ENCODE results near the gene SH3PXD2A. TPM values are rescaled to one million over a fixed set of nuclear protein-coding genes. Genes with fewer than 3 reads are reported as not detected.

Gene SH3PXD2A
- total and polyA plus RNA-seq, 7 donors: 19.0 to 58.2 (median 24.5) TPM

GRCh38 chr10:103736044-103736443 lies 119.3 kb downstream of the SH3PXD2A start:
- H3K36me3 ChIP-seq: no peaks in the 10 kb centered on the region
- H3K27ac ChIP-seq: no peak overlapping the region
- no peak overlapping the region for H3K4me3 ChIP-seq
- intact Hi-C loops (cut with DNase I): loop anchor here (5.0 kb wide), 1 partner anchor 41 kb away; no protein-coding TSS in a partner anchor
- no peak for DNase-seq
- peaks cover 0 to 33% (median 30%) of the 10 kb centered on the region in 4 donors for H3K4me1 ChIP-seq
- no peaks in the 10 kb centered on the region for H3K9me3 ChIP-seq
- H3K27me3 ChIP-seq: no peaks in the 10 kb centered on the region
- TF ChIP-seq CTCF (IDR thresholded peaks at IDR 0.05) (no peak), POLR2AphosphoS5 (IDR thresholded peaks at IDR 0.05) (no peak), POLR2A (IDR thresholded peaks at IDR 0.05) (no peak), EP300 (IDR thresholded peaks at IDR 0.05) (no peak)
- 88 to 94% methylated on average over 8 of the region's 8 CpGs for WGBS, 2 donors

- no peak for DNase-seq
- TF ChIP-seq CTCF (IDR thresholded peaks at IDR 0.05) (no peak), POLR2A (IDR thresholded peaks at IDR 0.05) (no peak), POLR2AphosphoS5 (IDR thresholded peaks at IDR 0.05) (no peak), EP300 (IDR thresholded peaks at IDR 0.05) (no peak)
- intact Hi-C loops (cut with DNase I): loop anchor here (5.0 kb wide), 1 partner anchor 43 kb away; no protein-coding TSS in a partner anchor
- no peaks in the 10 kb centered on the region for H3K9me3 ChIP-seq
- no peaks in the 10 kb centered on the region for H3K36me3 ChIP-seq
- H3K27me3 ChIP-seq: no peaks in the 10 kb centered on the region
- H3K4me3 ChIP-seq: no peak overlapping the region
- 90 to 91% methylated on average over 4 of the region's 4 CpGs for WGBS, 2 donors
- H3K4me1 ChIP-seq: peaks cover 0 to 20% (median 18%) of the 10 kb centered on the region in 4 donors
- H3K27ac ChIP-seq: no peak overlapping the region
These were observed 120.6 kb downstream of the SH3PXD2A start for GRCh38 chr10:103734731-103735130.

GRCh38 chr10:103733045-103733419 lies 122.3 kb downstream of the SH3PXD2A start:
- Histone ChIP-seq H3K4me3 (no peak overlapping the region), H3K27me3 (no peaks in the 10 kb centered on the region), H3K4me1 (peaks cover 0 to 7% (median 3%) of the 10 kb centered on the region in 4 donors), H3K9me3 (no peaks in the 10 kb centered on the region), H3K36me3 (no peaks in the 10 kb centered on the region), H3K27ac (no peak overlapping the region)
- TF ChIP-seq POLR2AphosphoS5 (IDR thresholded peaks at IDR 0.05): no peak
- no peak for TF ChIP-seq EP300 (IDR thresholded peaks at IDR 0.05)
- TF ChIP-seq CTCF (IDR thresholded peaks at IDR 0.05): no peak
- no peak for TF ChIP-seq POLR2A (IDR thresholded peaks at IDR 0.05)
- DNase-seq: no peak
- 70 to 89% methylated on average over 6 of the region's 6 CpGs for WGBS, 2 donors
- intact Hi-C loops (cut with DNase I): no loop called here

- no peak overlapping the region for H3K4me3 ChIP-seq
- no peaks in the 10 kb centered on the region for H3K27me3 ChIP-seq
- H3K4me1 ChIP-seq: peaks cover 0 to 10% (median 7%) of the 10 kb centered on the region in 4 donors
- intact Hi-C loops (cut with DNase I): no loop called here
- DNase-seq: no peak
- no peak overlapping the region for H3K27ac ChIP-seq
- WGBS, 2 donors: 78 to 85% methylated on average over 14 of the region's 14 CpGs
- H3K9me3 ChIP-seq: no peaks in the 10 kb centered on the region
- H3K36me3 ChIP-seq: no peaks in the 10 kb centered on the region
- TF ChIP-seq EP300 (IDR thresholded peaks at IDR 0.05): no peak
- TF ChIP-seq CTCF (IDR thresholded peaks at IDR 0.05): no peak
These were observed 122.9 kb downstream of the SH3PXD2A start for GRCh38 chr10:103732339-103733044.

Measured in sigmoid colon (tissue), 7 donors.